Esophagus squamous epithelium (tissue), 5 donors: ENCODE results near the gene EDEM1. TPM values are rescaled to one million over a fixed set of nuclear protein-coding genes. Genes with fewer than 3 reads are reported as not detected.

Source experiments
- DNase-seq: peaks from one replicate; lab custom pipeline; 2025; lab: John Stamatoyannopoulos, UW
- H3K27ac ChIP-seq, 4 donors: fragments of 200-600 bp; sonication (generic); one replicate each; pipeline ENCODE4 v1.5.1; 2016 to 2019; ENCODE audit warnings: mild to moderate bottlenecking in 1 of 4
- H3K27me3 ChIP-seq, 4 donors: fragments of 200-600 bp; sonication (generic); 1 replicate in 3 of 4; 2 replicates in 1 of 4; pipeline versions ENCODE4 v1.5.1 to v1.6.0; 2017 to 2021; ENCODE audit warnings: antibody characterized with exemption in 1 of 4
- H3K36me3 ChIP-seq, 3 donors: fragments of 200-600 bp; sonication (generic); one replicate each; pipeline ENCODE4 v1.5.1; 2016 to 2019
- H3K4me1 ChIP-seq, 3 donors: fragments of 200-600 bp; sonication (generic); one replicate each; pipeline ENCODE4 v1.5.1; 2017 to 2019
- H3K4me3 ChIP-seq, 4 donors: fragments of 200-600 bp; sonication (generic); 1 replicate in 3 of 4; 2 replicates in 1 of 4; pipeline ENCODE4 v1.5.1; 2016 to 2019; ENCODE audit warnings: mild to moderate bottlenecking in 2 of 4, moderate library complexity in 1 of 4
- H3K9me3 ChIP-seq, 3 donors: fragments of 200-600 bp; sonication (generic); one replicate each; pipeline ENCODE4 v1.5.1; 2016 to 2019
- CTCF ChIP-seq, 6 experiments: fragments of 450-650 bp in 4 of 6; fragments of 200-600 bp in 2 of 6; sonication (generic) in 2 of 6; IDR thresholded peaks; one replicate each; pipeline ENCODE4 v1.5.1; 2016 to 2019; ENCODE audit warnings: antibody characterized with exemption in 6 of 6, mild to moderate bottlenecking in 4 of 6, moderate library complexity in 4 of 6
- POLR2A ChIP-seq, 4 donors: fragments of 450-650 bp; IDR thresholded peaks; one replicate each; pipeline ENCODE4 v1.6.1; 2017; ENCODE audit warnings: antibody characterized with exemption in 4 of 4, mild to moderate bottlenecking in 4 of 4, moderate library complexity in 3 of 4
- WGBS, 2 donors: methylation state at CpG; one replicate each; pipeline ENCODE4 v1.1.5; 2018; 5-methylcytosine and 5-hydroxymethylcytosine counted together
- intact Hi-C: fragments of 100-400 bp; cut with DNase I; formaldehyde crosslinking; loops from one replicate; pipeline ENCODE4 v1.15.0; 2022
- total RNA-seq, 4 donors: library from RNA; depleted of rRNA; stranded (reverse); fragments of >200 nt; gene quantifications; one replicate each; pipeline ENCODE4 v1.1.0, GENCODE V29; 2016
- donor health status: DM: yes; HTN: yes; CAD: no.

Gene EDEM1
- total RNA-seq, 4 donors from 2014 or later, result 25.0 to 56.6 (median 40.2) TPM

- Histone ChIP-seq H3K27ac (no peak overlapping the region), H3K4me1 (no peaks in the 10 kb centered on the region), H3K27me3 (peaks cover 0 to 27% (median 0%) of the 10 kb centered on the region in 4 donors), H3K36me3 (no peaks in the 10 kb centered on the region), H3K4me3 (no peak overlapping the region), H3K9me3 (no peaks in the 10 kb centered on the region)
- intact Hi-C loops, result no loop called here
- TF ChIP-seq CTCF (IDR thresholded peaks at IDR 0.05) (no peak), POLR2A (IDR thresholded peaks at IDR 0.05) (no peak)
- WGBS, 2 donors, result 68 to 71% methylated on average over 4 to 6 of the region's 6 CpGs
- DNase-seq, result no peak
These were observed 45.1 kb downstream of the EDEM1 start for GRCh38 chr3:5232570-5232969.

- no peak for TF ChIP-seq CTCF (IDR thresholded peaks at IDR 0.05)
- TF ChIP-seq POLR2A (IDR thresholded peaks at IDR 0.05), result no peak
- WGBS, 2 donors, result 54 to 68% methylated on average over 2 of the region's 2 CpGs
- no peak for DNase-seq
These were observed 45.5 kb downstream of the EDEM1 start for GRCh38 chr3:5233026-5233425.

GRCh38 chr3:5235655-5236054, 48.1 kb downstream of the EDEM1 start:
- H3K36me3 ChIP-seq, result no peaks in the 10 kb centered on the region

More at GRCh38 chr3:5233026-5233425, 45.5 kb downstream of the EDEM1 start:
- Histone ChIP-seq H3K36me3 (no peaks in the 10 kb centered on the region), H3K4me3 (no peak overlapping the region), H3K27me3 (peaks cover 0 to 23% (median 0%) of the 10 kb centered on the region in 4 donors), H3K27ac (no peak overlapping the region), H3K9me3 (no peaks in the 10 kb centered on the region), H3K4me1 (no peaks in the 10 kb centered on the region)
- intact Hi-C loops, result no loop called here

GRCh38 chr3:5238545-5238944, 51.0 kb downstream of the EDEM1 start:
- peaks cover 0 to 2% (median 0%) of the 10 kb centered on the region in 3 donors for H3K9me3 ChIP-seq
- DNase-seq, result no peak
- no peak overlapping the region for H3K4me3 ChIP-seq
- intact Hi-C loops, result no loop called here
- no peak overlapping the region for H3K27ac ChIP-seq
- H3K4me1 ChIP-seq, result no peaks in the 10 kb centered on the region
- no peaks in the 10 kb centered on the region for H3K36me3 ChIP-seq
- TF ChIP-seq CTCF (IDR thresholded peaks at IDR 0.05), result no peak
- TF ChIP-seq POLR2A (IDR thresholded peaks at IDR 0.05), result no peak
- H3K27me3 ChIP-seq, result no peaks in the 10 kb centered on the region
- WGBS, 2 donors, result 82 to 83% methylated on average over 5 of the region's 5 CpGs

More at GRCh38 chr3:5235655-5236054, 48.1 kb downstream of the EDEM1 start:
- Histone ChIP-seq H3K27ac (no peak overlapping the region), H3K4me3 (no peak overlapping the region), H3K27me3 (peaks cover 0 to 8% (median 0%) of the 10 kb centered on the region in 4 donors), H3K4me1 (no peaks in the 10 kb centered on the region), H3K9me3 (no peaks in the 10 kb centered on the region)
- DNase-seq, result no peak
- no peak for TF ChIP-seq POLR2A (IDR thresholded peaks at IDR 0.05)
- no peak for TF ChIP-seq CTCF (IDR thresholded peaks at IDR 0.05)
- WGBS, 2 donors, result 86 to 87% methylated on average over 6 to 7 of the region's 7 CpGs
- intact Hi-C loops, result no loop called here

GRCh38 chr3:5239602-5240001, 52.1 kb downstream of the EDEM1 start:
- peaks cover 0 to 6% (median 0%) of the 10 kb centered on the region in 3 donors for H3K9me3 ChIP-seq
- intact Hi-C loops, result no loop called here
- no peak overlapping the region for H3K27ac ChIP-seq
- no peak overlapping the region for H3K4me3 ChIP-seq
- H3K27me3 ChIP-seq, result no peaks in the 10 kb centered on the region
- no peaks in the 10 kb centered on the region for H3K36me3 ChIP-seq
- 20 to 31% methylated on average over 4 of the region's 4 CpGs for WGBS, 2 donors
- no peaks in the 10 kb centered on the region for H3K4me1 ChIP-seq
- TF ChIP-seq POLR2A (IDR thresholded peaks at IDR 0.05) (no peak), CTCF (IDR thresholded peaks at IDR 0.05) (no peak)
- no peak for DNase-seq
